Testis (tissue), 2 donors: ENCODE results near the gene SLC9C2.

ENCODE experiments used
- CTCF ChIP-seq, 3 experiments: fragments of 450-650 bp in 2 of 3; fragments of 200-600 bp in 1 of 3; sonication (generic) in 1 of 3; IDR thresholded peaks; one replicate each; pipeline ENCODE4 v1.5.1; 2016 to 2019; ENCODE audit warnings: antibody characterized with exemption in 3 of 3, mild to moderate bottlenecking in 2 of 3, moderate library complexity in 1 of 3
- POLR2A ChIP-seq: fragments of 450-650 bp; IDR thresholded peaks from one replicate; pipeline ENCODE4 v1.6.1; 2017; ENCODE audit warnings: antibody characterized with exemption, mild to moderate bottlenecking, moderate library complexity

DNA sequence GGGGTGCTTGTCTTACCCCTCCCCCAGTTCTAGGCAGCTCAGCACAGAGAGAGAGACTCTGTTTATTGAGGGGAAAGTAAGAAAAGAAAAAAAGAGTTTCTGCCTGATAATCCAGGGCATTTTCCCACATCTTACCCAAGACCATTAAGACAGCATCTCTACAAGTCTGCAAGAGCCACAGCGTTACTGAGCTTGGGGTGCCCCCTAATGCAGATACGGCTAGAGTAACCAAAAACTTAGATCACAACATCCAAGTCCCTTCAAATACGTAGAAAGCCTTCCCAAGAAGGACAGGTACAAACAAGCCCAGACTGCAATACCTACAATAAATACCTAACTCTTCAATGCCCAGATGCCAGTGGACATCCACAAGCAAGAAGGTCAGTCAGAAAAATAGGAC, 26.0 kb upstream of the SLC9C2 start:
- TF ChIP-seq CTCF (IDR thresholded peaks at IDR 0.05) (no peak), POLR2A (no peak)
